A549 (cell line): ENCODE measurements around the gene HMBS.

ENCODE experiments used
- CTCF ChIP-seq: fragments of >200 bp; sonication (Bioruptor Twin); formaldehyde crosslinking; IDR thresholded peaks from 3 replicates; pipeline ENCODE4 v1.5.1; 2016
- NFE2L2 ChIP-seq: fragments of 150-350 bp; conservative IDR thresholded peaks from 2 replicates; pipeline ENCODE4 v1.6.1; 2014; ENCODE audit warnings: low read length
- PHF8 ChIP-seq: fragments of 200-600 bp; sonication (generic); IDR thresholded peaks from 2 replicates; pipeline ENCODE4 v1.6.1; 2016; ENCODE audit warnings: low read depth, mild to moderate bottlenecking, antibody characterized with exemption, moderate library complexity, borderline replicate concordance
- POLR2A ChIP-seq: IDR thresholded peaks from 2 replicates; pipeline ENCODE4 v1.6.1; 2012; ENCODE audit warnings: mild to moderate bottlenecking, low read length
- ZSCAN20 ChIP-seq: fragments of 250-450 bp; sonication (Bioruptor Pico); IDR thresholded peaks from 2 replicates; pipeline ENCODE4 v1.8.0; 2022; ENCODE audit warnings: mild to moderate bottlenecking, moderate library complexity

DNA sequence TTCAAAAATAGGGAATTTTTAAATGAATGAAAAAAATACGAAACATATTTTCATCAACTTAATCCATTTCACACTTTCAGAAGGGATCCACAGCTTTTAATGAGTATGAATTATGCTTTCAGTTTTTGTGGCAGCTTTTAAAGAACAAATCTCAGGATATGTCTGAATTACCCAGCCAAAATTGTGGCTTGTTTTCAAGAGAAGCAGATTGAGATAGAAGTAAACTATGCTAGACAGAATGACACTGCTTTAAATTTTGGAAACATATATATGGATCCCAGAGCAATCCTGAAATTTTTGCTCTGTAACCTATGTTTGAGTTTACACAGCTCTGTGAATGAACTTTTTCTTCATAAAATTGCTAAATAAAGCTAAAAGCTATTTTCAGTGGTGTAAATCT lies 34.3 kb downstream of the HMBS start:
- TF ChIP-seq PHF8 (no peak), ZSCAN20 (CRISPR knock-in tag) (no peak), POLR2A (no peak), NFE2L2 (no peak), CTCF (no peak)
